Aorta (tissue), 5 donors: Measurements from ENCODE around the gene GALK2. TPM values are rescaled to one million over a fixed set of nuclear protein-coding genes. Genes with fewer than 3 reads are reported as not detected.

Source experiments
- ATAC-seq: fragments of 200-7000 bp; cut with Tn5 transposase; one replicate; pipeline ENCODE4 v1.9.1; 2022; ENCODE audit warnings: moderate library complexity; ENCODE audit not compliant: low FRiP score
- DNase-seq, 2 donors: peaks; one replicate each; pipeline ENCODE4 v3.0.0-alpha.2; 2020
- H3K27ac ChIP-seq, 2 donors: one replicate each; pipeline ENCODE4 v1.5.1; 2013; ENCODE audit warnings: low read length in 2 of 2, mild to moderate bottlenecking in 2 of 2, moderate library complexity in 2 of 2, control low read depth in 1 of 2, inconsistent platforms in 1 of 2, low read depth in 1 of 2
- H3K27me3 ChIP-seq, 2 donors: one replicate each; pipeline ENCODE4 v1.6.1; 2013; ENCODE audit warnings: control low read depth in 1 of 2, low read length in 1 of 2, mild to moderate bottlenecking in 1 of 2, moderate library complexity in 1 of 2; ENCODE audit not compliant: insufficient read depth in 2 of 2, control insufficient read depth in 1 of 2
- H3K36me3 ChIP-seq, 2 donors: one replicate each; pipeline ENCODE4 v1.6.1; 2013; ENCODE audit warnings: control low read depth in 1 of 2, low read length in 1 of 2, mild to moderate bottlenecking in 1 of 2; ENCODE audit not compliant: insufficient read depth in 2 of 2, control insufficient read depth in 1 of 2
- H3K4me1 ChIP-seq, 2 donors: one replicate each; pipeline ENCODE4 v1.6.1; 2013; ENCODE audit warnings: low read length in 2 of 2, control low read depth in 1 of 2, mild to moderate bottlenecking in 1 of 2, moderate library complexity in 1 of 2; ENCODE audit not compliant: insufficient read depth in 2 of 2, control insufficient read depth in 1 of 2
- H3K4me3 ChIP-seq, 2 donors: one replicate each; pipeline ENCODE4 v1.5.1; 2013; ENCODE audit warnings: low read length in 2 of 2, control low read depth in 1 of 2, mild to moderate bottlenecking in 1 of 2
- H3K9me3 ChIP-seq: one replicate; pipeline ENCODE4 v1.6.1; 2013; ENCODE audit warnings: mild to moderate bottlenecking, low read length; ENCODE audit not compliant: control insufficient read depth
- WGBS, 2 donors: extraction: QIAGEN DNeasy Blood & Tissue Kit; methylation state at CpG; one replicate each; pipeline ENCODE4 v1.1.7; 2013; 5-methylcytosine and 5-hydroxymethylcytosine counted together
- intact Hi-C, 2 donors: fragments of 100-400 bp; cut with DNase I; formaldehyde crosslinking; loops; one replicate each; pipeline versions ENCODE4 v1.14.2 to v1.15.0; 2022
- polyA plus RNA-seq, 2 donors: library from polyadenylated mRNA; stranded (reverse); fragments of 200-250 nt; gene quantifications; one replicate each; pipeline ENCODE4 v1.2.3, GENCODE V29; 2013
- total RNA-seq, 2 donors: library from RNA; stranded (reverse); fragmentation: NEBNext Ultra II Directional; extraction: Animal tissue kit (Norgen Biotek cat#: 25700); gene quantifications; one replicate each; pipeline ENCODE4 v1.2.1, GENCODE V29; 2021
- donor health status: healthy with polysubstance abuse.
- donor health status: Bipolar disorder and iron deficiency.
- donor health status: DM: no; HTN: no; CAD: no.
- donor health status: DM: no; HTN: no; CAD: no.
- donor health status: DM: yes; HTN: yes; CAD: no.

The GALK2 gene
- total and polyA plus RNA-seq, 4 donors: 12.4 to 36.2 (median 22.0) TPM

- ATAC-seq (no peak), DNase-seq (no peak)
- Histone ChIP-seq H3K27me3 (no peaks in the 10 kb centered on the region), H3K9me3 (no peaks in the 10 kb centered on the region), H3K36me3 (peaks cover 0 to 2% of the 10 kb centered on the region in 2 donors), H3K4me1 (peaks cover 3 to 6% of the 10 kb centered on the region in 2 donors), H3K27ac (no peak overlapping the region), H3K4me3 (no peak overlapping the region)
- WGBS, 2 donors: 100% methylated on average over 1 of the region's 1 CpG
- intact Hi-C loops: no loop called here
Observed at GRCh38 chr15:49313650-49314049, 143.6 kb downstream of the GALK2 start.

- ATAC-seq (no peak), DNase-seq (no peak)
- Histone ChIP-seq H3K27me3 (no peaks in the 10 kb centered on the region), H3K36me3 (peaks cover 0 to 2% of the 10 kb centered on the region in 2 donors), H3K4me3 (no peak overlapping the region), H3K27ac (no peak overlapping the region), H3K9me3 (no peaks in the 10 kb centered on the region), H3K4me1 (peaks cover 3 to 6% of the 10 kb centered on the region in 2 donors)
- intact Hi-C loops: no loop called here
- 8 to 16% methylated on average over 1 of the region's 1 CpG for WGBS, 2 donors
Observed at GRCh38 chr15:49314716-49315115, 144.7 kb downstream of the GALK2 start.

GRCh38 chr15:49315391-49315823, 145.4 kb downstream of the GALK2 start:
- Histone ChIP-seq H3K4me1 (peaks cover 3 to 6% of the 10 kb centered on the region in 2 donors), H3K4me3 (no peak overlapping the region), H3K27me3 (no peaks in the 10 kb centered on the region), H3K9me3 (no peaks in the 10 kb centered on the region), H3K27ac (no peak overlapping the region), H3K36me3 (peaks cover 0 to 3% of the 10 kb centered on the region in 2 donors)
- intact Hi-C loops: no loop called here
- WGBS, 2 donors: 17 to 21% methylated on average over 2 of the region's 2 CpGs
- ATAC-seq (no peak), DNase-seq (no peak)

GRCh38 chr15:49320351-49320750, 150.3 kb downstream of the GALK2 start:
- H3K27me3 ChIP-seq: no peaks in the 10 kb centered on the region
- peaks cover 0 to 4% of the 10 kb centered on the region in 2 donors for H3K36me3 ChIP-seq
- no peaks in the 10 kb centered on the region for H3K9me3 ChIP-seq
- intact Hi-C loops: no loop called here
- DNase-seq (no peak), ATAC-seq (no peak)
- no peak overlapping the region for H3K27ac ChIP-seq
- 91% methylated on average over 1 of the region's 1 CpG for WGBS, 2 donors
- no peak overlapping the region for H3K4me3 ChIP-seq
- H3K4me1 ChIP-seq: no peaks in the 10 kb centered on the region

GRCh38 chr15:49323207-49323606, 153.2 kb downstream of the GALK2 start:
- DNase-seq: no peak
- no peak for ATAC-seq
- intact Hi-C loops: no loop called here
- Histone ChIP-seq H3K36me3 (peaks cover 0 to 4% of the 10 kb centered on the region in 2 donors), H3K27ac (no peak overlapping the region), H3K4me1 (no peaks in the 10 kb centered on the region), H3K9me3 (no peaks in the 10 kb centered on the region), H3K4me3 (no peak overlapping the region), H3K27me3 (no peaks in the 10 kb centered on the region)
- 58 to 67% methylated on average over 1 of the region's 1 CpG for WGBS, 2 donors

- intact Hi-C loops: no loop called here
- Histone ChIP-seq H3K27ac (no peak overlapping the region), H3K27me3 (no peaks in the 10 kb centered on the region), H3K36me3 (peaks cover 2 to 6% of the 10 kb centered on the region in 2 donors), H3K9me3 (no peaks in the 10 kb centered on the region), H3K4me1 (no peaks in the 10 kb centered on the region), H3K4me3 (no peak overlapping the region)
- DNase-seq (no peak), ATAC-seq (no peak)
- WGBS, 2 donors: 84 to 87% methylated on average over 4 of the region's 4 CpGs
Observed at GRCh38 chr15:49327927-49328326, 157.9 kb downstream of the GALK2 start.

GRCh38 chr15:49328941-49329340, 158.9 kb downstream of the GALK2 start:
- Histone ChIP-seq H3K4me3 (no peak overlapping the region), H3K36me3 (peaks cover 2 to 6% of the 10 kb centered on the region in 2 donors), H3K27me3 (no peaks in the 10 kb centered on the region), H3K27ac (no peak overlapping the region), H3K4me1 (no peaks in the 10 kb centered on the region), H3K9me3 (no peaks in the 10 kb centered on the region)
- DNase-seq (no peak), ATAC-seq (no peak)
- intact Hi-C loops: no loop called here

- H3K27ac ChIP-seq: no peak overlapping the region
- H3K27me3 ChIP-seq: no peaks in the 10 kb centered on the region
- no peak overlapping the region for H3K4me3 ChIP-seq
- H3K36me3 ChIP-seq: peaks cover 2 to 6% of the 10 kb centered on the region in 2 donors
- ATAC-seq: no peak
- DNase-seq: no peak
- no peaks in the 10 kb centered on the region for H3K9me3 ChIP-seq
- intact Hi-C loops: no loop called here
- no peaks in the 10 kb centered on the region for H3K4me1 ChIP-seq
Observed at GRCh38 chr15:49330166-49330565, 160.1 kb downstream of the GALK2 start.

GRCh38 chr15:49331442-49331841, 161.4 kb downstream of the GALK2 start:
- no peaks in the 10 kb centered on the region for H3K9me3 ChIP-seq
- no peaks in the 10 kb centered on the region for H3K4me1 ChIP-seq
- no peaks in the 10 kb centered on the region for H3K27me3 ChIP-seq
- H3K36me3 ChIP-seq: peaks cover 2 to 6% of the 10 kb centered on the region in 2 donors
- no peak for DNase-seq
- no peak overlapping the region for H3K4me3 ChIP-seq
- intact Hi-C loops: no loop called here
- no peak overlapping the region for H3K27ac ChIP-seq
- no peak for ATAC-seq
